GM10266 (cell line): ENCODE measurements around the gene RANBP1.

Experiments used
- DNase-seq: peaks from one replicate; pipeline ENCODE4 v3.0.0; 2012; ENCODE audit errors: extremely low spot score
- TF ChIP-seq, protein P1 (sequence below): IDR thresholded peaks from 2 replicates; pipeline ENCODE4 v1.5.1; 2012; ENCODE audit warnings: mild to moderate bottlenecking, low read depth; ENCODE audit not compliant: control insufficient read depth, insufficient read depth; ENCODE audit errors: missing control alignments

RANBP1 gene

DNA sequence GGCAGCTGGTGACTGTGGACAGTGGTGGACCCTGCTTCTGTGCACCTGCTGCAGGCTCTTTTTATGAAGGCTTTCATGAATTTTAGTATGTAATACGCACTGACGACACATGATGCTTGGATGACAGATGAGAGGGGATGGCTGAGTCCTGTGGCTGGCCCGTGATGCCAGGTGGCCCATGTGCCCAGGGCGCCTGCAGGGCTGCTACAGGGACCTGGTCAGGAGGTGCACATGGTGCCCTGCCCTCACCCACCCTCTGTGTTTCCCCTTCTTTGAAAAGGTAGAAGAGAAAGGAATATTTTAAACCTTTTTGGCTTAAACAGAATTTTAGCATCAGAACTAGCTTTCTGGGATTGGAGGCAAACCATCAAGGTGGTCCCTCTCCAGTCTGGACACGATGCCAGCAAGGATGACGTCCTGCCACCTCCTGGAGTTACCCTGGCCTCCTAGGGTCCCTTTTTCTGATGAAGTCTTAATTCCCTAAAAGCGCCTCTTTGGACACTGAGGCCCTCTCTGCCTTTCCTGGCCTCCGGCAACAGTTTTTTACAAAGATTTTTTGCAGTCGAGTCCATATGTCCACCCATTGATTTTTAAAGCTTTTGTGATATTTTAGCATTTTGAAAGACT is 5.4 kb upstream of the RANBP1 start:
- no peak for DNase-seq
- TF ChIP-seq, protein P1, sequence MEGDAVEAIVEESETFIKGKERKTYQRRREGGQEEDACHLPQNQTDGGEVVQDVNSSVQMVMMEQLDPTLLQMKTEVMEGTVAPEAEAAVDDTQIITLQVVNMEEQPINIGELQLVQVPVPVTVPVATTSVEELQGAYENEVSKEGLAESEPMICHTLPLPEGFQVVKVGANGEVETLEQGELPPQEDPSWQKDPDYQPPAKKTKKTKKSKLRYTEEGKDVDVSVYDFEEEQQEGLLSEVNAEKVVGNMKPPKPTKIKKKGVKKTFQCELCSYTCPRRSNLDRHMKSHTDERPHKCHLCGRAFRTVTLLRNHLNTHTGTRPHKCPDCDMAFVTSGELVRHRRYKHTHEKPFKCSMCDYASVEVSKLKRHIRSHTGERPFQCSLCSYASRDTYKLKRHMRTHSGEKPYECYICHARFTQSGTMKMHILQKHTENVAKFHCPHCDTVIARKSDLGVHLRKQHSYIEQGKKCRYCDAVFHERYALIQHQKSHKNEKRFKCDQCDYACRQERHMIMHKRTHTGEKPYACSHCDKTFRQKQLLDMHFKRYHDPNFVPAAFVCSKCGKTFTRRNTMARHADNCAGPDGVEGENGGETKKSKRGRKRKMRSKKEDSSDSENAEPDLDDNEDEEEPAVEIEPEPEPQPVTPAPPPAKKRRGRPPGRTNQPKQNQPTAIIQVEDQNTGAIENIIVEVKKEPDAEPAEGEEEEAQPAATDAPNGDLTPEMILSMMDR = no peak

DNA sequence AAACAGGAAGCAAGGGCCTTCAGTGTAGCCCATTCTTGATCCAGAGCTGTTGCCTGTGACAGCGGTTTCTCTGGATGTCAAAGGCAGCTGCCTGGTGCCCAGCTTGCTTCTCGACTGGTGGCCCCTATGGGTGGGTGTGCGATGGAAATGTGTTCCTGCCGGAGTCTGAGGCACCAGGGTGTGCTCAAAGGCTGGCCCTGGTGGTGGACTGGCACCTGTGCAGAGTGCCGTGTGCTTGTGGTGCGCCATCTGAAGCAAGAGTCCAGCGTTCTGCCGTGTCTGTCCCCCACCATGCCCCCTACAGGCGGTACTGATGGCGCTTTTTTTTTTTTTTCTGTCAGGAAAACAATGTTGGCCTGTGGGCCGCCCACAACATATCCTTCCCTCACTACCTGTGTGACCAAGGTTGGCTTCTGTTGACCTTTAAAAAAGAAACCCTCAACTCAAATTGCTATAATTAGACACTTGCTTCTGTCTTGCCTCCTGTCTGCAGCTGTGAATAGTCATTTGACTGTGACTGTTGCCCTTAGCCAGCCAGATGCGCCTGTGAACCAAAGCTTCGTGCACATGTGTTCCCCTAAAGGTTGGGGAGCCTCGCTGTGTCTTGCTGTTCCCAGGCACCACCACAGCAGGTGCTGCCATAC is 4.7 kb upstream of the RANBP1 start:
- TF ChIP-seq, protein P1 = peak; percentile 36
- DNase-seq = peak; percentile 73

GRCh38 chr22:20111689-20112622 is 3.9 kb upstream of the RANBP1 start:
- TF ChIP-seq, protein P1 = no peak
- no peak for DNase-seq

GRCh38 chr22:20112623-20113511 is 3.0 kb upstream of the RANBP1 start:
- TF ChIP-seq, protein P1 = no peak
- no peak for DNase-seq

- no peak for DNase-seq
- TF ChIP-seq, protein P1 = no peak
These were observed 2.2 kb upstream of the RANBP1 start for GRCh38 chr22:20113551-20114310.

GRCh38 chr22:20114506-20115475 is 1.1 kb upstream of the RANBP1 start:
- no peak for DNase-seq
- TF ChIP-seq, protein P1 = no peak
